Endothelial cell of umbilical vein (primary cell): ENCODE results near the gene TNKS1BP1. TPM values are rescaled to one million over a fixed set of nuclear protein-coding genes. Genes with fewer than 3 reads are reported as not detected.

Experiments used
- BruUV-seq: library from RNA; stranded (reverse); fragments of 400-500 nt; replicated peaks from 2 replicates; lab custom pipeline; 2021; lab: Mats Ljungman, UMichigan
- CTCF ChIA-PET: fragments of 300-600, 350-600 bp; sonication (Branson Sonifier 250); formaldehyde crosslinking; loops from one replicate; lab custom pipeline; 2021; ENCODE audit warnings: antibody characterized with exemption, inconsistent platforms; lab: Charles Lee
- POLR2A ChIA-PET: fragments of 300-600, 350-600 bp; sonication (Branson Sonifier 250); formaldehyde crosslinking; loops from one replicate; lab custom pipeline; 2021; ENCODE audit warnings: antibody characterized with exemption, inconsistent platforms; lab: Charles Lee
- DNase-seq: peaks from one replicate; pipeline ENCODE4 v3.0.0-alpha.2; 2011; ENCODE audit warnings: low read depth, low spot score
- FAIRE-seq: peaks from 2 replicates; lab custom pipeline; 2011; peaks lifted over from hg19 to GRCh38; lab: Jason Lieb, UNC
- H2AFZ ChIP-seq: 2 replicates; pipeline ENCODE4 v1.6.0; 2012; ENCODE audit warnings: low read depth, low read length, control low read depth, inconsistent platforms
- H3K27ac ChIP-seq: 2 replicates; pipeline ENCODE4 v1.5.1; 2011; ENCODE audit warnings: low read depth, mild to moderate bottlenecking, control low read depth, low read length, moderate library complexity; ENCODE audit not compliant: insufficient read depth
- H3K27me3 ChIP-seq, 2 experiments: 2 replicates each; pipeline versions ENCODE4 v1.6.0 to v1.6.1; 2011; ENCODE audit warnings: low read length in 2 of 2, mixed read lengths in 1 of 2; ENCODE audit not compliant: control insufficient read depth in 2 of 2, insufficient read depth in 2 of 2
- H3K36me3 ChIP-seq, 2 experiments: 2 replicates in 1 of 2; 3 replicates in 1 of 2; pipeline ENCODE4 v1.5.1; 2011; ENCODE audit warnings: low read length in 2 of 2, mild to moderate bottlenecking in 1 of 2, moderate library complexity in 1 of 2; ENCODE audit not compliant: control insufficient read depth in 2 of 2, insufficient read depth in 2 of 2; ENCODE audit errors: extremely low read depth in 1 of 2
- H3K4me1 ChIP-seq: 3 replicates; pipeline ENCODE4 v1.5.1; 2011; ENCODE audit warnings: mild to moderate bottlenecking, low read length; ENCODE audit not compliant: control insufficient read depth, insufficient read depth; ENCODE audit errors: extremely low read depth
- H3K4me2 ChIP-seq: 2 replicates; pipeline ENCODE4 v1.6.1; 2011; ENCODE audit warnings: low read length, control low read depth, mixed read lengths; ENCODE audit not compliant: insufficient read depth
- H3K4me3 ChIP-seq, 3 experiments: fragments of 200-600 bp in 1 of 3; sonication (generic), shearing (Covaris generic) in 1 of 3; replicated peaks in 1 of 3; 2 replicates each; pipeline ENCODE4 v1.5.1; 2011 to 2016; ENCODE audit warnings: control low read depth in 3 of 3, low read length in 3 of 3, mild to moderate bottlenecking in 2 of 3, inconsistent platforms in 1 of 3, low read depth in 1 of 3, moderate library complexity in 1 of 3; ENCODE audit not compliant: insufficient read depth in 1 of 3
- H3K79me2 ChIP-seq: 2 replicates; pipeline ENCODE4 v1.6.0; 2012; ENCODE audit warnings: low read length, inconsistent platforms; ENCODE audit not compliant: control insufficient read depth, insufficient read depth
- H3K9ac ChIP-seq: replicated peaks from 2 replicates; pipeline ENCODE3; 2011; ENCODE audit warnings: low read length, control low read depth; ENCODE audit not compliant: insufficient read depth; ENCODE audit errors: extremely low read depth
- H3K9me1 ChIP-seq: replicated peaks from 3 replicates; pipeline ENCODE4 v1.6.0; 2011; ENCODE audit warnings: mild to moderate bottlenecking, low read length; ENCODE audit not compliant: control insufficient read depth, insufficient read depth; ENCODE audit errors: extremely low read depth
- H3K9me3 ChIP-seq: replicated peaks from 2 replicates; pipeline ENCODE4 v1.5.1; 2012; ENCODE audit warnings: low read length, inconsistent platforms; ENCODE audit not compliant: control insufficient read depth, insufficient read depth
- H4K20me1 ChIP-seq: replicated peaks from 2 replicates; pipeline ENCODE3; 2011; ENCODE audit warnings: mild to moderate bottlenecking, low read length; ENCODE audit not compliant: control insufficient read depth, insufficient read depth; ENCODE audit errors: extremely low read depth
- GATA2 ChIP-seq: IDR thresholded peaks from 2 replicates; pipeline ENCODE4 v1.7.0; 2011; ENCODE audit warnings: low read depth, mild to moderate bottlenecking, moderate library complexity, mixed read lengths, low read length; ENCODE audit not compliant: insufficient read length, insufficient read depth
- MAX ChIP-seq: IDR thresholded peaks from 2 replicates; pipeline ENCODE4 v1.6.1; 2011; ENCODE audit not compliant: insufficient read depth, insufficient read length
- POLR2AphosphoS5 ChIP-seq: IDR thresholded peaks from 2 replicates; pipeline ENCODE4 v1.6.1; 2012; ENCODE audit warnings: low read depth, mild to moderate bottlenecking, control low read depth, low read length, moderate library complexity; ENCODE audit not compliant: insufficient read depth
- dilution Hi-C: fragments of 300-500 bp; cut with MboI; formaldehyde crosslinking; loops from one replicate; pipeline ENCODE4 v1.15.0; 2019; ENCODE audit warnings: low sequenced_read_pairs; ENCODE audit not compliant: extremely low pct_ligation_motif_present
- intact Hi-C: fragments of 100-400 bp; cut with micrococcal nuclease; formaldehyde crosslinking; loops from one replicate; pipeline ENCODE4 v1.10.0; 2022
- polyA plus RNA-seq, 4 experiments: library from polyadenylated mRNA; depleted of rRNA in 3 of 4; stranded (reverse) in 3 of 4; unstranded in 1 of 4; fragments of >200 nt; gene quantifications; 2 replicates each; pipeline versions ENCODE4 v1.2.1 to v1.2.3, GENCODE V29; 2011 to 2012; ENCODE audit warnings: missing spikeins in 1 of 4
- total RNA-seq: library from RNA; stranded (reverse); gene quantifications from 2 replicates; pipeline ENCODE4 v1.2.3, GENCODE V29; 2021

The TNKS1BP1 gene
- total and polyA plus RNA-seq, 2 donors (not counting 3 experiments of a cell fraction or from before 2014, with no cell fraction given), result 54.6 to 111 TPM

- FAIRE-seq (no peak), DNase-seq (no peak)
- Histone ChIP-seq H3K79me2 (no peaks in the 10 kb centered on the region), H3K27ac (no peak overlapping the region), H4K20me1 (no peaks in the 10 kb centered on the region), H3K9me3 (no peaks in the 10 kb centered on the region), H3K4me3 (no peak overlapping the region), H3K36me3 (no peaks in the 10 kb centered on the region), H3K27me3 (no peaks in the 10 kb centered on the region), H3K4me1 (no peaks in the 10 kb centered on the region), H3K9me1 (no peaks in the 10 kb centered on the region), H2AFZ (no peak overlapping the region), H3K4me2 (no peak overlapping the region), H3K9ac (no peak overlapping the region)
- dilution Hi-C loops, result no loop called here
- POLR2A ChIA-PET, result no interaction called here
- no TSS peak for BruUV-seq
- CTCF ChIA-PET, result interaction anchor here (1.1 to 2.3 kb wide), 5 partner anchors 111 to 297 kb away, joined by 3 to 5 read pairs (median 4); partner anchors contain the start of gene RTN4RL2
- TF ChIP-seq GATA2 (no peak), MAX (no peak)
- intact Hi-C loops, result loop anchor here (5.0 kb wide), 2 partner anchors 59 to 1174 kb away; no protein-coding TSS in a partner anchor
These were observed 23.3 kb upstream of the TNKS1BP1 start for GRCh38 chr11:57348052-57348451.

- no peak for DNase-seq
- H4K20me1 ChIP-seq, result no peaks in the 10 kb centered on the region
- no TSS peak for BruUV-seq
- H3K79me2 ChIP-seq, result no peaks in the 10 kb centered on the region
- no peak overlapping the region for H3K9ac ChIP-seq
- H3K4me3 ChIP-seq, result no peak overlapping the region
- POLR2A ChIA-PET, result no interaction called here
- no peak overlapping the region for H2AFZ ChIP-seq
- intact Hi-C loops (loop anchor here (5.0 kb wide), 2 partner anchors 60 to 1175 kb away; no protein-coding TSS in a partner anchor), dilution Hi-C loops (no loop called here)
- H3K27ac ChIP-seq, result no peak overlapping the region
- H3K9me3 ChIP-seq, result no peaks in the 10 kb centered on the region
- H3K9me1 ChIP-seq, result no peaks in the 10 kb centered on the region
- no peak for FAIRE-seq
- no peaks in the 10 kb centered on the region for H3K4me1 ChIP-seq
- CTCF ChIA-PET, result interaction anchor here (1.1 to 3.0 kb wide), 5 partner anchors 111 to 297 kb away, joined by 3 to 55 read pairs (median 4); partner anchors contain the start of gene RTN4RL2
- H3K36me3 ChIP-seq, result no peaks in the 10 kb centered on the region
- H3K27me3 ChIP-seq, result no peaks in the 10 kb centered on the region
- no peak overlapping the region for H3K4me2 ChIP-seq
- no peak for TF ChIP-seq POLR2AphosphoS5
These were observed 22.6 kb upstream of the TNKS1BP1 start for GRCh38 chr11:57347336-57347735.
